ENCODE data around the gene CCDC126. TPM values are rescaled to one million over a fixed set of nuclear protein-coding genes. Genes with fewer than 3 reads are reported as not detected.

CCDC126 gene
- total and polyA plus RNA-seq, 2 donors (not counting 1 experiment from before 2014, with no cell fraction given), result 7.1 to 9.7 TPM

GRCh38 chr7:23618241-23618640 is 21.1 kb downstream of the CCDC126 start:
- TF ChIP-seq CTCF (conservative IDR thresholded peaks at IDR 0.05 in 1 of 2, IDR thresholded peaks at IDR 0.05 in 1 of 2; ENCODE audit: low read depth in 1 of 2, low read length in 2 of 2) (no peak), EZH2 (IDR thresholded peaks at IDR 0.05; ENCODE audit: low read length, missing control alignments) (no peak)
- Histone ChIP-seq H3K79me2 (ENCODE audit: control insufficient read depth, insufficient read depth, low read length) (no peaks in the 10 kb centered on the region), H3K27me3 (ENCODE audit: control insufficient read depth, insufficient read depth, low read length) (no peaks in the 10 kb centered on the region), H3K4me3 (replicated peaks in 1 of 4; ENCODE audit: control extremely low read depth in 1 of 4, insufficient read depth in 1 of 4, low read depth in 3 of 4, low read length in 4 of 4) (no peak overlapping the region), H3K9ac (ENCODE audit: insufficient read depth, low read length) (no peak overlapping the region), H3K36me3 (ENCODE audit: control insufficient read depth, insufficient read depth, low read length) (no peaks in the 10 kb centered on the region), H4K20me1 (ENCODE audit: control insufficient read depth, extremely low read depth, insufficient read depth, low read length) (no peaks in the 10 kb centered on the region), H3K4me2 (ENCODE audit: extremely low read depth, insufficient read depth, low read length) (no peak overlapping the region), H3K27ac (ENCODE audit: insufficient read depth, low read length) (no peak overlapping the region), H3K4me1 (ENCODE audit: control insufficient read depth, extremely low read depth, insufficient read depth, low read length) (no peaks in the 10 kb centered on the region), H3K9me3 (ENCODE audit: control insufficient read depth, insufficient read depth, low read depth, low read length) (no peaks in the 10 kb centered on the region), H2AFZ (ENCODE audit: low read length) (no peak overlapping the region)
- peak in 1 of 2 donors; percentile 47 for DNase-seq (ENCODE audit: low read depth in 2 of 2)

- Histone ChIP-seq H2AFZ (ENCODE audit: low read length) (no peak overlapping the region), H3K27ac (ENCODE audit: insufficient read depth, low read length) (no peak overlapping the region), H3K36me3 (ENCODE audit: control insufficient read depth, insufficient read depth, low read length) (no peaks in the 10 kb centered on the region), H3K27me3 (ENCODE audit: control insufficient read depth, insufficient read depth, low read length) (no peaks in the 10 kb centered on the region), H3K9me3 (ENCODE audit: control insufficient read depth, insufficient read depth, low read depth, low read length) (no peaks in the 10 kb centered on the region), H3K4me2 (ENCODE audit: extremely low read depth, insufficient read depth, low read length) (no peak overlapping the region), H4K20me1 (ENCODE audit: control insufficient read depth, extremely low read depth, insufficient read depth, low read length) (no peaks in the 10 kb centered on the region), H3K4me3 (replicated peaks in 1 of 4; ENCODE audit: control extremely low read depth in 1 of 4, insufficient read depth in 1 of 4, low read depth in 3 of 4, low read length in 4 of 4) (no peak overlapping the region), H3K4me1 (ENCODE audit: control insufficient read depth, extremely low read depth, insufficient read depth, low read length) (no peaks in the 10 kb centered on the region), H3K9ac (ENCODE audit: insufficient read depth, low read length) (no peak overlapping the region), H3K79me2 (ENCODE audit: control insufficient read depth, insufficient read depth, low read length) (no peaks in the 10 kb centered on the region)
- TF ChIP-seq CTCF (conservative IDR thresholded peaks at IDR 0.05 in 1 of 2, IDR thresholded peaks at IDR 0.05 in 1 of 2; ENCODE audit: low read depth in 1 of 2, low read length in 2 of 2) (no peak), EZH2 (IDR thresholded peaks at IDR 0.05; ENCODE audit: low read length, missing control alignments) (no peak)
- no peak for DNase-seq (ENCODE audit: low read depth in 2 of 2)
These were observed 22.0 kb downstream of the CCDC126 start for GRCh38 chr7:23619141-23619540.

GRCh38 chr7:23622506-23622925 is 25.3 kb downstream of the CCDC126 start:
- H3K4me1 ChIP-seq (ENCODE audit: control insufficient read depth, extremely low read depth, insufficient read depth, low read length), result no peaks in the 10 kb centered on the region
- H3K9ac ChIP-seq (ENCODE audit: insufficient read depth, low read length), result no peak overlapping the region
- peak; percentile 26 to 62 for DNase-seq (ENCODE audit: low read depth in 2 of 2)
- H3K36me3 ChIP-seq (ENCODE audit: control insufficient read depth, insufficient read depth, low read length), result no peaks in the 10 kb centered on the region
- H3K4me2 ChIP-seq (ENCODE audit: extremely low read depth, insufficient read depth, low read length), result no peak overlapping the region
- no peaks in the 10 kb centered on the region for H3K79me2 ChIP-seq (ENCODE audit: control insufficient read depth, insufficient read depth, low read length)
- H3K4me3 ChIP-seq (replicated peaks in 1 of 4; ENCODE audit: control extremely low read depth in 1 of 4, insufficient read depth in 1 of 4, low read depth in 3 of 4, low read length in 4 of 4), result no peak overlapping the region
- no peaks in the 10 kb centered on the region for H4K20me1 ChIP-seq (ENCODE audit: control insufficient read depth, extremely low read depth, insufficient read depth, low read length)
- no peak overlapping the region for H2AFZ ChIP-seq (ENCODE audit: low read length)
- TF ChIP-seq EZH2 (IDR thresholded peaks at IDR 0.05; ENCODE audit: low read length, missing control alignments), result no peak
- TF ChIP-seq CTCF (conservative IDR thresholded peaks at IDR 0.05 in 1 of 2, IDR thresholded peaks at IDR 0.05 in 1 of 2; ENCODE audit: low read depth in 1 of 2, low read length in 2 of 2), result no peak
- no peak overlapping the region for H3K27ac ChIP-seq (ENCODE audit: insufficient read depth, low read length)
- no peaks in the 10 kb centered on the region for H3K9me3 ChIP-seq (ENCODE audit: control insufficient read depth, insufficient read depth, low read depth, low read length)
- H3K27me3 ChIP-seq (ENCODE audit: control insufficient read depth, insufficient read depth, low read length), result no peaks in the 10 kb centered on the region
